CD4-positive, CD25-positive, alpha-beta regulatory T cell (primary cell): ENCODE measurements around the gene MCM10. TPM values are rescaled to one million over a fixed set of nuclear protein-coding genes. Genes with fewer than 3 reads are reported as not detected.
A peak's percentile ranks its signal among the peaks of the same experiment; 100 is the strongest.
"Not testable (repeated sequence)": the region's sequence is repeated elsewhere in the genome, so short reads cannot be mapped to it uniquely, and the experiment has no call there.

ENCODE experiments used
- ATAC-seq, 2 donors: fragments of 150-1000 bp; cut with Tn5 transposase; one replicate each; pipeline ENCODE4 v1.10.0; 2021; ENCODE audit warnings: low read depth in 2 of 2, moderate number of reproducible peaks in 2 of 2, moderate library complexity in 1 of 2
- DNase-seq, 3 donors: peaks; one replicate each; pipeline versions ENCODE4 v3.0.0 to v3.0.0-alpha.2; 2012 to 2022; ENCODE audit warnings: mixed read lengths in 1 of 3
- H3K27ac ChIP-seq: one replicate; pipeline ENCODE4 v1.7.0; 2013; ENCODE audit warnings: mild to moderate bottlenecking, low read length; ENCODE audit not compliant: insufficient read depth, poor library complexity, severe bottlenecking
- H3K27me3 ChIP-seq: one replicate; pipeline ENCODE4 v1.7.0; 2013; ENCODE audit warnings: low read length; ENCODE audit not compliant: control insufficient read depth, insufficient read depth
- H3K36me3 ChIP-seq: one replicate; pipeline ENCODE4 v1.7.0; 2013; ENCODE audit warnings: mild to moderate bottlenecking, low read length, moderate library complexity; ENCODE audit not compliant: control insufficient read depth, insufficient read depth
- H3K4me1 ChIP-seq: 2 replicates; pipeline ENCODE4 v1.7.0; 2013; ENCODE audit warnings: mild to moderate bottlenecking, low read length; ENCODE audit not compliant: insufficient read depth, control insufficient read depth, poor library complexity, severe bottlenecking
- H3K4me3 ChIP-seq: one replicate; pipeline ENCODE4 v1.7.0; 2013; ENCODE audit warnings: low read depth, mild to moderate bottlenecking, low read length, moderate library complexity
- H3K9me3 ChIP-seq, 2 experiments: 1 replicate in 1 of 2; 2 replicates in 1 of 2; pipeline ENCODE4 v1.7.0; 2013; ENCODE audit warnings: low read length in 2 of 2, mild to moderate bottlenecking in 1 of 2, moderate library complexity in 1 of 2; ENCODE audit not compliant: control insufficient read depth in 2 of 2
- H3K27ac Mint-ChIP-seq, 3 donors: one replicate each; pipeline ENCODE4 v1.8.0; 2020 to 2022; ENCODE audit warnings: mild to moderate bottlenecking in 3 of 3, mixed read lengths in 3 of 3, moderate library complexity in 2 of 3
- H3K27me3 Mint-ChIP-seq: one replicate; pipeline ENCODE4 v1.8.0; 2022; ENCODE audit warnings: mild to moderate bottlenecking, mixed read lengths
- H3K36me3 Mint-ChIP-seq: one replicate; pipeline ENCODE4 v1.8.0; 2020; ENCODE audit warnings: mixed read lengths
- H3K4me1 Mint-ChIP-seq, 4 donors: one replicate each; pipeline ENCODE4 v1.8.0; 2020 to 2022; ENCODE audit warnings: mixed read lengths in 4 of 4, mild to moderate bottlenecking in 1 of 4
- H3K4me3 Mint-ChIP-seq, 4 donors: one replicate each; pipeline ENCODE4 v1.8.0; 2020 to 2022; ENCODE audit warnings: mild to moderate bottlenecking in 4 of 4, mixed read lengths in 4 of 4, moderate library complexity in 3 of 4
- H3K9me3 Mint-ChIP-seq, 7 donors: one replicate each; pipeline ENCODE4 v1.8.0; 2020 to 2022; ENCODE audit warnings: mixed read lengths in 7 of 7, mild to moderate bottlenecking in 3 of 7, moderate library complexity in 2 of 7
- polyA plus RNA-seq, 4 donors: library from polyadenylated mRNA; unstranded; fragments of 300-500 nt; fragmentation: Illumina TruSeq; gene quantifications; one replicate each; pipeline ENCODE4 v1.2.3, GENCODE V29; 2021
- total RNA-seq: library from RNA; stranded (reverse); gene quantifications from one replicate; pipeline ENCODE4 v1.2.3, GENCODE V29; 2022

The MCM10 gene
- total and polyA plus RNA-seq, 5 donors from 2014 or later = 0.19 to 2.1 (median 0.52) TPM

DNA sequence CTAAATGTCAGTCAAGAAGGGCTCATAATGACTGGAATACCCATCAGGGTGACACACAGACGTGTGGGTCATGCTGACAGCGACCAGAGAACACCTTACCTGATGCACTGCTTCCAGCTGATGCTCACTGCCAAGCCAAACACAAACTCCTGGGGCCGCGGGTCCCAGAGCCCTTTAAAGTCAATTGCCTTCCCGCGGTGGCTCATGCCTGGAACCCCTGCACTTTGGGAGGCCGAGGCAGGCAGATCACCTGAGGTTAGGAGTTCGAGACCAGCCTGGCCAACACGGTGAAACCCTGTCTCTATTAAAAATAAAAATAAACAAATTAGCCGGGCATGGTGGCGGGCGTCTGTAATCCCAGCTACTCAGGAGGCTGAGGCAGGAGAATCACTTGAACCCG is 73.4 kb downstream of the MCM10 start:
- not testable (repeated sequence) for H3K27ac ChIP-seq, H3K4me1 Mint-ChIP-seq, H3K27me3 Mint-ChIP-seq, H3K4me1 ChIP-seq, H3K36me3 ChIP-seq, H3K4me3 Mint-ChIP-seq, H3K36me3 Mint-ChIP-seq, H3K9me3 Mint-ChIP-seq, DNase-seq, H3K27me3 ChIP-seq, H3K9me3 ChIP-seq, ATAC-seq, H3K27ac Mint-ChIP-seq, H3K4me3 ChIP-seq

DNA sequence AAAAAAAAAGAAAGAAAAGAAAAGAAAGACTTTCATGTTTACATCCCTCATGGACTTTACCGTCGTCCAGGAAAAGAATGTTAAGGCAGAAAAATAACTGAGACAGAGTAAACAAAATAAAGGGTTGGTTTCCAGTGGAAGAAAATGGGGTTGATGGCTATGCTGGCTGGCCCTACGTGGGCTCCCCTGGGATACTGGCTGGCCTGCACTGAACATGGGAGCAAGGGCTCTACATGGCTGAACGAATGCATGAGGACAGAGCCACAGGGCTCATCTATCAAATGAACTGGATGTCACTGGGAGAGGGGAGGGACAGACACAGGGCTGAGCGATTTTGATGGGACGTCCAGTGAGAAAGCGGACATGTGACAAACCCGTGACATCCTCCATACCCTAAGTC is 75.3 kb downstream of the MCM10 start:
- Histone ChIP-seq H3K36me3 (no peaks in the 10 kb centered on the region), H3K27me3 (no peaks in the 10 kb centered on the region), H3K4me3 (no peak overlapping the region), H3K4me1 (no peaks in the 10 kb centered on the region), H3K27ac (no peak overlapping the region), H3K9me3 (no peaks in the 10 kb centered on the region)
- Mint-ChIP-seq H3K27me3 (no peaks in the 10 kb centered on the region), H3K36me3 (no peaks in the 10 kb centered on the region), H3K4me3 (no peak overlapping the region), H3K4me1 (no peaks in the 10 kb centered on the region), H3K27ac (no peak overlapping the region), H3K9me3 (no peaks in the 10 kb centered on the region)
- no peak for DNase-seq
- no peak for ATAC-seq

DNA sequence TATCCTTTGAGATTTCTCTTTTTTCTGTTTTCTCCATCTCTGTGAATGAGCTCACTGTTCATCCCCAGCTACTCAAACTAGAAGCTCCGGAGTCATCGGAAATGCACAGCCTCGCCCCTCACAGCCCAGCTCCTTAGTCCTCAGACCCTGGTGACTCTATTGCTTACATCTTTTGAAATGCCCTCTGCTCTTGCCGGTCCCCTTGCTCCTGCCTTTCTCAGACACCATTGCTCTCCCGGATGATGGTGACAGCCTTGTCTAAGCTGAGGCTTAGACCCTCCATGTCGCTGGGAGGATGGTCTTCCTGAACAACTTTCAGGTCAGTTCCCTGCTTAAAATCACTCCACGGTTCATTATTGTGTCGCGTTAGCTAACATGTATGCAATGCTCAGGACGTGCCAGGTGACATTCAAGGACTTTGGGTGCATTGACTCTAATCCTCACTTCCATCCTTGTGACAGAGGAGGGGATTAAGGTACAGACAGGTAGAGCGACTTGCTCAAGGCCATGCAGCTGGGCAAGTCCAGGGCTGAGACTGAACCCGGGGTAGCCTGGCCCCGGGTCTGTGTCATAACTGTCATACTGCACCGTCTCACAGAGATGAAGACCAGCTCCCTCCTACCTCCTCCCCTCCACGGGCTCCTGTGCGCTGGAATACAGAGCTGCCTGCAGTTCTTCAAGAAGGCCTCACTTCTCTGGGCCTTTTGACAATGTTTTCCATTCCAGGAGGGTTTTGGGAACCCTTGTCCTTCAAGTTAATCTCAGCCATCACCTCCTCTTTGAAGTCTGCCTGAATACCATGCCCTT is 77.1 kb downstream of the MCM10 start:
- no peaks in the 10 kb centered on the region for H3K27me3 ChIP-seq
- peak overlapping the region in 1 of 3 donors; percentile 33 for H3K27ac Mint-ChIP-seq
- H3K36me3 Mint-ChIP-seq = no peaks in the 10 kb centered on the region
- no peaks in the 10 kb centered on the region for H3K9me3 Mint-ChIP-seq
- no peaks in the 10 kb centered on the region for H3K4me1 ChIP-seq
- H3K27me3 Mint-ChIP-seq = no peaks in the 10 kb centered on the region
- no peak for DNase-seq
- H3K4me3 Mint-ChIP-seq = no peak overlapping the region
- no peak overlapping the region for H3K4me3 ChIP-seq
- ATAC-seq = no peak
- no peaks in the 10 kb centered on the region for H3K9me3 ChIP-seq
- H3K36me3 ChIP-seq = no peaks in the 10 kb centered on the region
- no peaks in the 10 kb centered on the region for H3K4me1 Mint-ChIP-seq
- H3K27ac ChIP-seq = no peak overlapping the region

DNA sequence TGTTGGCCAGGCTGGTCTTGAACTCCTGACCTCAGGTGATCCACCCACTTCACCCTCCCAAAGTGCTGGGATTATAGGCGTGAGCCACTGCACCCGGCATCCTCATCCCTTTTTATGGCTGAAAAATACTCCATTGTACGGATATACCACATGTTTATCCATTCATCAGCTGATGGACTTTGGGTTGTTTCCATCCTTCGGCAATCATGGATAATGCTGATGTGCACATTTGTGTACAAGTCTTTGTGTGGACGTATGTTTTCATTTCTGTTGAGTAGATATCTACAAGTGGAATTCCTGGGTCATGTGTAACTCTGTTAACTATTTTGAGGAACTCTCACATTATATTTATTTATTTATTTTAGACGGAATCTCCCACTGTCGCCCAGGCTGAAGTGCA is 78.6 kb downstream of the MCM10 start:
- no peaks in the 10 kb centered on the region for H3K36me3 ChIP-seq
- DNase-seq = no peak
- H3K4me3 ChIP-seq = no peak overlapping the region
- H3K4me3 Mint-ChIP-seq = no peak overlapping the region
- H3K27ac ChIP-seq = no peak overlapping the region
- no peaks in the 10 kb centered on the region for H3K4me1 Mint-ChIP-seq
- no peaks in the 10 kb centered on the region for H3K27me3 ChIP-seq
- H3K36me3 Mint-ChIP-seq = no peaks in the 10 kb centered on the region
- no peaks in the 10 kb centered on the region for H3K4me1 ChIP-seq
- no peaks in the 10 kb centered on the region for H3K9me3 ChIP-seq
- no peaks in the 10 kb centered on the region for H3K9me3 Mint-ChIP-seq
- no peak for ATAC-seq
- no peaks in the 10 kb centered on the region for H3K27me3 Mint-ChIP-seq
- peak overlapping the region in 1 of 3 donors; percentile 16 for H3K27ac Mint-ChIP-seq

DNA sequence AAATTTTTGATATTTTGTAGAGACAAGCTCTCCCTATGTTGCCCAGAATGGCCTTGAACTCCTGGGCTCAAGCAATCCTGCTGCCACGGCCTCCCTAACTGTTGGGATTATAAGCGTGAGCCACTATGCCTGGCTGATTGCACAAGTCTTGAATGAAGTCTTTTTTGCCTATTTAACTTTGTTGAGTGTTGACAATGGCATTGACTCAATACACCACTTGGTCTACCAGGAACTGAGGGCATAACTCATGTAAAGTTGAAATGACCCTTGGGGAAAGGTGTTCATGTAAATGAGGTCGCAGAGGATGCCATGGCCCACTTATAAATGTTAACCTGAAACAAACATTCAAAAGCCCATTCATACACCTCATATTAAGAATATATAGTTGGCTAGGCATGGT is 80.3 kb downstream of the MCM10 start:
- no peaks in the 10 kb centered on the region for H3K9me3 ChIP-seq
- Mint-ChIP-seq H3K9me3 (no peaks in the 10 kb centered on the region), H3K4me3 (no peak overlapping the region), H3K4me1 (no peaks in the 10 kb centered on the region), H3K36me3 (no peaks in the 10 kb centered on the region), H3K27me3 (no peaks in the 10 kb centered on the region), H3K27ac (no peak overlapping the region)
- H3K4me1 ChIP-seq = no peaks in the 10 kb centered on the region
- no peak overlapping the region for H3K4me3 ChIP-seq
- DNase-seq = no peak
- no peak for ATAC-seq
- no peak overlapping the region for H3K27ac ChIP-seq
- no peaks in the 10 kb centered on the region for H3K36me3 ChIP-seq
- H3K27me3 ChIP-seq = no peaks in the 10 kb centered on the region

DNA sequence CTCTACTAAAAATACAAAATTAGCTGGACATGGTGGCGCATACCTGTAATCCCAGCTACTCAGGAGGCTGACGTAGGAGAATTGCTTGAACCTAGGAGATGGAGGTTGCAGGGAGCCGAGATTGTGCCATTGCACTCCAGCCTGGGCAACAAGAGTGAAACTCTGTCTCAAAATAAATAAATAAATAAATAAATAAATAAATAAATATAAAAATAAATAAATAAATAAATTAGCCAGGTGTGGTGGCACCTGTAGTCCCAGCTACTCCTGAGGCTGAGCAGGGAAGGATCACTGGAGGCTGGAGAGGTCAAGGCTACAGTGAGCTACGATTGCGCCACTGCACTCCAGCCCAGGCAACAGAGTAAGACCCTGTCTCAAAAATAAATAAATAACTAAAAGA is 80.9 kb downstream of the MCM10 start:
- DNase-seq, H3K4me1 Mint-ChIP-seq, H3K27ac ChIP-seq, H3K36me3 ChIP-seq, H3K4me1 ChIP-seq, H3K9me3 ChIP-seq, H3K4me3 Mint-ChIP-seq, H3K27ac Mint-ChIP-seq, H3K4me3 ChIP-seq, H3K36me3 Mint-ChIP-seq, ATAC-seq, H3K9me3 Mint-ChIP-seq, H3K27me3 Mint-ChIP-seq, H3K27me3 ChIP-seq: not testable (repeated sequence)

DNA sequence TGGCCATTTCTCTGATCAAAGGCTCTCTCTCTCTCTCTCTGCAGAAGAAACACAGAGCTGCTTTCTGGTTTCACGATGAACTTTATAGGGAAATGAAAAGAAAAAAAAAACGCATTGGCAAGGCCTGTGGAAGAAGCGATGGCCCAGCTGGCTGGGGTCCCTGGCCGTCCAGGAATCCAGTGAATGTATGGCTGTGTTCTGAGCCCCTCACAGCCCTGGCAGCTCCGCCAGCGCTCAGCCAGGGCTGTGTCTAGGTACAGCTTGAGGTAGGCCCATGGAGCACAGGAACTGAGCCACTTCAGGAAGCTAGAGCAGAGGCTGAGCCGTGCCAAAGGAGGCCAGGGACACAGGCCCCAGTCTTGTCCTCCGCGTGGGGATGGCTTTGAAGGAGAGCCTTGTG is 85.9 kb downstream of the MCM10 start:
- Mint-ChIP-seq H3K27ac (peak overlapping the region in 1 of 3 donors; percentile 18), H3K27me3 (peaks cover 13% of the 10 kb centered on the region), H3K4me1 (no peaks in the 10 kb centered on the region), H3K36me3 (no peaks in the 10 kb centered on the region), H3K9me3 (peaks cover 0 to 2% (median 0%) of the 10 kb centered on the region in 7 donors), H3K4me3 (no peak overlapping the region)
- Histone ChIP-seq H3K36me3 (no peaks in the 10 kb centered on the region), H3K4me1 (no peaks in the 10 kb centered on the region), H3K27ac (no peak overlapping the region), H3K4me3 (no peak overlapping the region), H3K27me3 (no peaks in the 10 kb centered on the region), H3K9me3 (no peaks in the 10 kb centered on the region)
- no peak for DNase-seq
- no peak for ATAC-seq

DNA sequence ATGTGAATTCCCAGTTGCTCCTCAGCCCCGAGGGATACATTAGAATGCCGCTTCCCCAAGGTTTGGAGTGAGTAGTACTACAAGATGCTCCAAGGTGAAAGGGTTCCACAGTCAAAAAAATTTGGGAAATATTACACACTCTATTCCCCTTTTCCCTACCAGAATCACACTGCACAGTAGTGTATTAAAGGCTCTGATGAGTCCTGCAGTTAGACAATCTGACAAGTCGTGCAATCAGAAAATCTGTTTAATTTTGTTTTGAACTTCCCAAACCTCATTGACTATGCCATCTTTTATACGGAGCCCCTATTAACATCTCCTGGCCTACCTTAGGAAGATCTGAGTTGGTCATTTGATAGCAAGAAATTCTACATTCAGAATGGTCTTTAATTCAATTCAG is 86.4 kb downstream of the MCM10 start:
- Histone ChIP-seq H3K27me3 (no peaks in the 10 kb centered on the region), H3K4me3 (no peak overlapping the region), H3K4me1 (no peaks in the 10 kb centered on the region), H3K9me3 (no peaks in the 10 kb centered on the region), H3K36me3 (no peaks in the 10 kb centered on the region), H3K27ac (no peak overlapping the region)
- ATAC-seq (no peak), DNase-seq (no peak)
- Mint-ChIP-seq H3K9me3 (peaks cover 0 to 2% (median 0%) of the 10 kb centered on the region in 7 donors), H3K27ac (no peak overlapping the region), H3K4me1 (no peaks in the 10 kb centered on the region), H3K4me3 (no peak overlapping the region), H3K27me3 (peaks cover 13% of the 10 kb centered on the region), H3K36me3 (no peaks in the 10 kb centered on the region)
